IMR-90 (cell line): Measurements from ENCODE around the gene FBXL13. TPM values are rescaled to one million over a fixed set of nuclear protein-coding genes. Genes with fewer than 3 reads are reported as not detected.

Experiments
- ATAC-seq: fragments of 200-7000 bp; cut with Tn5 transposase; 2 replicates; pipeline ENCODE4 v1.9.1; 2020; ENCODE audit warnings: low read depth, mild to moderate bottlenecking, moderate library complexity
- BruUV-seq: library from RNA; stranded (reverse); fragments of 400-500 nt; replicated peaks from 2 replicates; lab custom pipeline; 2021; lab: Mats Ljungman, UMichigan
- CTCF ChIA-PET: fragments of 300-600 bp; formaldehyde crosslinking; extraction: SDS; loops from one replicate; lab custom pipeline; 2021; ENCODE audit warnings: antibody characterized with exemption; lab: Yijun Ruan, JAX
- POLR2A ChIA-PET: fragments of 300-600 bp; sonication (Branson Sonifier 250); formaldehyde crosslinking; loops from one replicate; lab custom pipeline; 2022; ENCODE audit warnings: antibody characterized with exemption; ENCODE audit not compliant: unreplicated experiment; lab: Charles Lee
- DNase-seq: peaks from one replicate; pipeline ENCODE4 v3.0.0; 2013
- H2AFZ ChIP-seq: replicated peaks from 2 replicates; pipeline ENCODE3; 2013; ENCODE audit warnings: low read length, mild to moderate bottlenecking; ENCODE audit not compliant: poor library complexity
- H2AK5ac ChIP-seq: 2 replicates; pipeline ENCODE4 v1.6.1; 2013; ENCODE audit warnings: low read depth, low read length, inconsistent platforms
- H2AK9ac ChIP-seq: replicated peaks from 2 replicates; pipeline ENCODE3; 2013; ENCODE audit warnings: mild to moderate bottlenecking, low read depth, low read length, moderate library complexity; ENCODE audit not compliant: poor library complexity
- H2BK120ac ChIP-seq: 2 replicates; pipeline ENCODE4 v1.6.1; 2013; ENCODE audit warnings: low read depth, low read length, inconsistent platforms
- H2BK15ac ChIP-seq: 3 replicates; pipeline ENCODE4 v1.6.1; 2013; ENCODE audit warnings: low read depth, low read length, inconsistent platforms
- H2BK20ac ChIP-seq: 2 replicates; pipeline ENCODE4 v1.6.1; 2013; ENCODE audit warnings: low read depth, mild to moderate bottlenecking, inconsistent platforms, low read length, moderate library complexity
- H2BK5ac ChIP-seq: 2 replicates; pipeline ENCODE4 v1.6.1; 2013; ENCODE audit warnings: mild to moderate bottlenecking, low read depth, low read length, inconsistent platforms; ENCODE audit not compliant: poor library complexity, severe bottlenecking
- H3K14ac ChIP-seq: replicated peaks from 2 replicates; pipeline ENCODE4 v1.6.1; 2013; ENCODE audit warnings: low read depth, low read length, inconsistent platforms
- H3K18ac ChIP-seq: 2 replicates; pipeline ENCODE4 v1.6.1; 2013; ENCODE audit warnings: low read depth, low read length, control low read depth
- H3K23ac ChIP-seq: 2 replicates; pipeline ENCODE4 v1.6.1; 2013; ENCODE audit warnings: low read depth, low read length, inconsistent platforms
- H3K27ac ChIP-seq: 2 replicates; pipeline ENCODE4 v1.5.1; 2013; ENCODE audit warnings: mild to moderate bottlenecking, control low read depth, low read length; ENCODE audit not compliant: insufficient read depth
- H3K27me3 ChIP-seq: 2 replicates; pipeline ENCODE4 v1.6.1; 2013; ENCODE audit warnings: low read length; ENCODE audit not compliant: control insufficient read depth, insufficient read depth
- H3K36me3 ChIP-seq: 2 replicates; pipeline ENCODE4 v1.6.1; 2013; ENCODE audit warnings: low read length, mixed read lengths; ENCODE audit not compliant: control insufficient read depth, insufficient read depth
- H3K4ac ChIP-seq: 2 replicates; pipeline ENCODE4 v1.6.1; 2013; ENCODE audit warnings: low read depth, low read length, inconsistent platforms
- H3K4me1 ChIP-seq: 2 replicates; pipeline ENCODE4 v1.6.1; 2013; ENCODE audit warnings: low read length, mixed read lengths; ENCODE audit not compliant: control insufficient read depth, insufficient read depth
- H3K4me2 ChIP-seq: 2 replicates; pipeline ENCODE4 v1.6.1; 2013; ENCODE audit warnings: low read depth, mild to moderate bottlenecking, control low read depth, low read length, moderate library complexity
- H3K4me3 ChIP-seq: 2 replicates; pipeline ENCODE4 v1.5.1; 2013; ENCODE audit warnings: low read depth, mild to moderate bottlenecking, control low read depth, low read length, moderate library complexity; ENCODE audit not compliant: insufficient read depth
- H3K56ac ChIP-seq: 2 replicates; pipeline ENCODE4 v1.6.1; 2013; ENCODE audit warnings: low read length, inconsistent platforms; ENCODE audit not compliant: insufficient read depth; ENCODE audit errors: extremely low read depth
- H3K79me1 ChIP-seq, 2 experiments: 2 replicates each; pipeline ENCODE4 v1.6.1; 2013; ENCODE audit warnings: low read length in 2 of 2, inconsistent platforms in 1 of 2, low read depth in 1 of 2
- H3K9ac ChIP-seq: 2 replicates; pipeline ENCODE4 v1.6.1; 2013; ENCODE audit warnings: low read depth, low read length, control low read depth
- H3K9me1 ChIP-seq: 2 replicates; pipeline ENCODE4 v1.6.1; 2013; ENCODE audit warnings: low read length, inconsistent platforms; ENCODE audit not compliant: insufficient read depth
- H3K9me3 ChIP-seq: 2 replicates; pipeline ENCODE4 v1.6.1; 2013; ENCODE audit warnings: low read length; ENCODE audit not compliant: control insufficient read depth, insufficient read depth
- H4K20me1 ChIP-seq: 2 replicates; pipeline ENCODE4 v1.6.1; 2013; ENCODE audit warnings: low read length, inconsistent platforms; ENCODE audit not compliant: insufficient read depth
- H4K5ac ChIP-seq: 2 replicates; pipeline ENCODE4 v1.6.1; 2013; ENCODE audit warnings: mild to moderate bottlenecking, low read depth, low read length, control low read depth
- H4K8ac ChIP-seq, 2 experiments: 2 replicates each; pipeline ENCODE4 v1.6.1; 2013; ENCODE audit warnings: low read depth in 2 of 2, low read length in 2 of 2, control low read depth in 1 of 2, inconsistent platforms in 1 of 2
- H4K91ac ChIP-seq: 2 replicates; pipeline ENCODE4 v1.6.1; 2013; ENCODE audit warnings: low read depth, low read length, inconsistent platforms; ENCODE audit not compliant: insufficient read depth
- BHLHE40 ChIP-seq: fragments of 150-350 bp; IDR thresholded peaks from 2 replicates; pipeline ENCODE4 v1.6.1; 2016; ENCODE audit warnings: mild to moderate bottlenecking, low read depth, low read length
- FOS ChIP-seq: fragments of 150-350 bp; IDR thresholded peaks from 2 replicates; pipeline ENCODE4 v1.6.1; 2016; ENCODE audit warnings: low read depth, low read length
- MAZ ChIP-seq: IDR thresholded peaks from 2 replicates; pipeline ENCODE4 v1.6.1; 2012; ENCODE audit warnings: low read depth, mild to moderate bottlenecking, low read length, improper control_type of control experiment, moderate library complexity, borderline replicate concordance
- MXI1 ChIP-seq: IDR thresholded peaks from 2 replicates; pipeline ENCODE4 v1.6.1; 2012; ENCODE audit warnings: low read depth, mild to moderate bottlenecking, low read length, moderate library complexity, borderline replicate concordance
- NFE2L2 ChIP-seq: fragments of 150-350 bp; IDR thresholded peaks from 2 replicates; pipeline ENCODE4 v1.6.1; 2016; ENCODE audit warnings: low read depth, mild to moderate bottlenecking, low read length
- RAD21 ChIP-seq: IDR thresholded peaks from 2 replicates; pipeline ENCODE4 v1.6.1; 2012; ENCODE audit warnings: low read length, improper control_type of control experiment
- RCOR1 ChIP-seq: IDR thresholded peaks from 2 replicates; pipeline ENCODE4 v1.6.1; 2012; ENCODE audit warnings: mild to moderate bottlenecking, low read length, improper control_type of control experiment; ENCODE audit not compliant: insufficient replicate concordance
- RFX5 ChIP-seq: IDR thresholded peaks from 2 replicates; pipeline ENCODE4 v1.8.0; 2012; ENCODE audit warnings: low read depth, mild to moderate bottlenecking, low read length, moderate library complexity
- SMC3 ChIP-seq: fragments of 150-350 bp; IDR thresholded peaks from 2 replicates; pipeline ENCODE4 v1.6.1; 2016; ENCODE audit warnings: low read depth, mild to moderate bottlenecking, antibody characterized with exemption, low read length, moderate library complexity
- WGBS, 2 experiments: methylation state at CpG; one replicate each; pipeline versions ENCODE4 v1.1.5 to v1.1.7; 2013; ENCODE audit warnings: missing lambda C conversion rate in 2 of 2; ENCODE audit not compliant: insufficient read length in 1 of 2; ENCODE audit errors: extremely low coverage in 2 of 2; 5-methylcytosine and 5-hydroxymethylcytosine counted together
- dilution Hi-C: fragments of 300-500 bp; cut with HindIII; formaldehyde crosslinking; loops from one replicate; pipeline ENCODE4 v1.14.3; 2018; ENCODE audit warnings: low sequenced_read_pairs; ENCODE audit not compliant: unreplicated experiment
- in situ Hi-C: fragments of 300-500 bp; cut with MboI; formaldehyde crosslinking; loops from 3 replicates; pipeline ENCODE4 v1.14.3; 2019; ENCODE audit warnings: low sequenced_read_pairs, inconsistent platforms, mixed read lengths
- intact Hi-C: fragments of 100-400 bp; cut with micrococcal nuclease; formaldehyde crosslinking; loops from 2 replicates; pipeline ENCODE4 v1.10.0; 2022
- polyA plus RNA-seq, 3 experiments: library from polyadenylated mRNA; depleted of rRNA; stranded (reverse); fragments of >200 nt; gene quantifications; 2 replicates each; pipeline ENCODE4 v1.2.3, GENCODE V29; 2012; ENCODE audit warnings: low replicate concordance in 1 of 3
- total RNA-seq: library from RNA; depleted of rRNA; stranded (reverse); fragments of >200 nt; gene quantifications from 2 replicates; pipeline ENCODE4 v1.2.3, GENCODE V29; 2012

Gene FBXL13
- total and polyA plus RNA-seq, 2 of the 4 experiments (the other 2 are of a cell fraction), result 0.24 to 0.36 TPM

DNA sequence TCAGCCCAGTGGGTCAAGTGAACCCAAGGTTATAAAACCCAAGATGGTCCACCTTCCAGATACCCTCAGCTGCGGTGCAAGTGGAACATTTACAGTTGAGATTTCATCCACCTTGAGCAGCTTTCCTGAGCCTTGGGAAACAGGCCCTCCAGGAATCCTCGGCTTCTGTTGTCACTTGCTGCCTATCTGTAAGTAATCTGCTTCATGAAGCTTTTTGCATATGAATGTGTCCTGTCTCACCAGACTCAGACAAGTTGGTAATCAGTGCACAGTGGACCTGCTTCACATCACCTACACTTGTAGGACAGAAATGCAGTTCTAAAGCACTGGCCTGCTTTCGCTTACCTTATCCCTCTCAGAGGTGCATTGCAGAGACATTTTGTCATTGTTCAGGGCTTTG, 245.5 kb downstream of the FBXL13 start:
- Histone ChIP-seq H2BK5ac (no peak overlapping the region), H3K36me3 (no peaks in the 10 kb centered on the region), H3K27ac (peak overlapping the region; percentile 10; the same call in 1 of the 2 replicates), H2AK9ac (no peak overlapping the region), H4K20me1 (no peaks in the 10 kb centered on the region), H3K4me2 (no peak overlapping the region), H3K9me3 (no peaks in the 10 kb centered on the region), H3K18ac (peak overlapping the region; percentile 55; the same call in 1 of the 2 replicates), H3K79me1 (no peaks in the 10 kb centered on the region), H3K4me3 (no peak overlapping the region), H3K27me3 (no peaks in the 10 kb centered on the region), H2AK5ac (peak overlapping the region; percentile 56; the same call in 1 of the 2 replicates), H4K8ac (0 out of 4 replicates have a peak overlapping the region, but pooled peaks of 1 of the 2 experiments have one; percentile 49), H3K23ac (no peak overlapping the region), H2BK120ac (peak overlapping the region; percentile 51; the same call in 1 of the 2 replicates), H3K4ac (peak overlapping the region; percentile 16; the same call in 1 of the 2 replicates), H3K56ac (no peak overlapping the region), H2BK20ac (peak overlapping the region; percentile 58; the same call in 1 of the 2 replicates), H3K9ac (no peak overlapping the region), H2AFZ (no peak overlapping the region), H2BK15ac (0 out of 3 replicates have a peak overlapping the region, but pooled peaks have one; percentile 15), H4K91ac (no peak overlapping the region; the same call in 1 of the 2 replicates), H3K14ac (peak overlapping the region; percentile 22; the same call in 1 of the 2 replicates), H3K9me1 (no peaks in the 10 kb centered on the region), H3K4me1 (peaks cover 12% of the 10 kb centered on the region), H4K5ac (peak overlapping the region; percentile 89)
- ATAC-seq (no peak), DNase-seq (no peak)
- TF ChIP-seq RFX5, result no peak
- no peak for TF ChIP-seq BHLHE40
- no peak for TF ChIP-seq NFE2L2
- no peak for TF ChIP-seq MAZ
- TF ChIP-seq MXI1, result no peak
- no peak for TF ChIP-seq FOS
- TF ChIP-seq SMC3, result no peak
- TF ChIP-seq RCOR1, result no peak
- TF ChIP-seq RAD21, result no peak
- dilution Hi-C loops, result no loop called here
- no TSS peak for BruUV-seq
- ChIA-PET CTCF (interaction anchor here (1.1 kb wide), 1 partner anchor 11 kb away, joined by 3 read pairs; no protein-coding TSS in a partner anchor), POLR2A (no interaction called here)
- in situ Hi-C loops, result no loop called here
- intact Hi-C loops, result no loop called here
- WGBS, 2 experiments, result 92% methylated on average over 2 of the region's 3 CpGs; no CpG with 5 or more reads in 1 of the 2 experiments
